ENCODE data around the gene ADCY2. TPM values are rescaled to one million over a fixed set of nuclear protein-coding genes. Genes with fewer than 3 reads are reported as not detected.

ADCY2 gene
- total and polyA plus RNA-seq, 2 of the 13 experiments (the other 11 are each of a cell fraction or from before 2014, with no cell fraction given), result not detected

DNA sequence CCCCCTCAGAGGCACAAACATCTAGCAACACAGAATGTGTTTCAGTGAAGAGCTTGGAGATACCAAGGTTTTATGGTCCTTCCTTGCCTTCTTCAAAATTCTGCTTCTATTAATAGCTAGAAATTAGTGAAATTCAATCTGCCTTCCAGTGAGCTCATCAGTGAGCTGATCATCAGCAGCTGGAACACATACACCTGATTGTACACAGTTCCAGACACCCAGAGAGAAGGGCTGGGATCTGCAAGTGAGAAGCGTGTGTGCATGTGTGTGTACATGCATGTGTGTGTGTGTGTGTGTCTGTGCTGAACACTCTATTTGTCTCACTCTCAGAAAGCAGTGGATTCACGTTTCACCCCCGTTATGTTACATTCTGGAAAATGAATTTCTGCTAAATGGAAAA lies 426.5 kb downstream of the ADCY2 start:
- no peak overlapping the region for H3K27ac ChIP-seq (ENCODE audit: extremely low read length, insufficient read depth, low read length)
- H3K9me3 ChIP-seq (ENCODE audit: low read length), result no peaks in the 10 kb centered on the region
- ATAC-seq, result no peak
- no peaks in the 10 kb centered on the region for H4K20me1 ChIP-seq (ENCODE audit: insufficient read depth, low read length)
- ChIA-PET POLR2A (no interaction called here), CTCF (ENCODE audit: low intra/inter-chr PET ratio, low total read pairs) (no interaction called here)
- no TSS peak for BruUV-seq (replicated peaks)
- no peak overlapping the region for H2AFZ ChIP-seq (ENCODE audit: low read length)
- intact Hi-C loops (cut with micrococcal nuclease; ENCODE audit: unreplicated experiment), result no loop called here
- no peaks in the 10 kb centered on the region for H3K4me1 ChIP-seq (ENCODE audit: insufficient read depth, low read length)
- no peaks in the 10 kb centered on the region for H3K36me3 ChIP-seq (replicated peaks in 1 of 2; ENCODE audit: control insufficient read depth in 1 of 2, insufficient read depth in 2 of 2, low read length in 2 of 2)
- H3K9ac ChIP-seq (ENCODE audit: insufficient read depth, low read depth, low read length), result no peak overlapping the region
- WGBS (ENCODE audit: low lambda C conversion rate), result 3% methylated on average over 3 of the region's 3 CpGs
- TF ChIP-seq PHF5A (CRISPR knock-in tag; IDR thresholded peaks at IDR 0.05; ENCODE audit: low read depth, unreplicated experiment) (no peak), TCF12 (IDR thresholded peaks at IDR 0.05) (no peak), TCF12 (CRISPR knock-in tag; IDR thresholded peaks at IDR 0.05) (no peak), MTA3 (CRISPR knock-in tag; IDR thresholded peaks at IDR 0.05) (no peak), ZBTB3 (CRISPR knock-in tag; IDR thresholded peaks at IDR 0.05; ENCODE audit: borderline replicate concordance, low read depth) (no peak), ZC3H13 (CRISPR knock-in tag; IDR thresholded peaks at IDR 0.05) (no peak), MED13 (CRISPR knock-in tag; IDR thresholded peaks at IDR 0.05) (no peak), REL (CRISPR knock-in tag; conservative IDR thresholded peaks at IDR 0.05) (no peak)
- TF ChIP-seq, protein P1, sequence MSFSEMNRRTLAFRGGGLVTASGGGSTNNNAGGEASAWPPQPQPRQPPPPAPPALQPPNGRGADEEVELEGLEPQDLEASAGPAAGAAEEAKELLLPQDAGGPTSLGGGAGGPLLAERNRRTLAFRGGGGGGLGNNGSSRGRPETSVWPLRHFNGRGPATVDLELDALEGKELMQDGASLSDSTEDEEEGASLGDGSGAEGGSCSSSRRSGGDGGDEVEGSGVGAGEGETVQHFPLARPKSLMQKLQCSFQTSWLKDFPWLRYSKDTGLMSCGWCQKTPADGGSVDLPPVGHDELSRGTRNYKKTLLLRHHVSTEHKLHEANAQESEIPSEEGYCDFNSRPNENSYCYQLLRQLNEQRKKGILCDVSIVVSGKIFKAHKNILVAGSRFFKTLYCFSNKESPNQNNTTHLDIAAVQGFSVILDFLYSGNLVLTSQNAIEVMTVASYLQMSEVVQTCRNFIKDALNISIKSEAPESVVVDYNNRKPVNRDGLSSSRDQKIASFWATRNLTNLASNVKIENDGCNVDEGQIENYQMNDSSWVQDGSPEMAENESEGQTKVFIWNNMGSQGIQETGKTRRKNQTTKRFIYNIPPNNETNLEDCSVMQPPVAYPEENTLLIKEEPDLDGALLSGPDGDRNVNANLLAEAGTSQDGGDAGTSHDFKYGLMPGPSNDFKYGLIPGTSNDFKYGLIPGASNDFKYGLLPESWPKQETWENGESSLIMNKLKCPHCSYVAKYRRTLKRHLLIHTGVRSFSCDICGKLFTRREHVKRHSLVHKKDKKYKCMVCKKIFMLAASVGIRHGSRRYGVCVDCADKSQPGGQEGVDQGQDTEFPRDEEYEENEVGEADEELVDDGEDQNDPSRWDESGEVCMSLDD (CRISPR knock-in tag; IDR thresholded peaks at IDR 0.05; ENCODE audit: borderline replicate concordance), result no peak
- DNase-seq (ENCODE audit: low spot score), result no peak
- in situ Hi-C loops (cut with HindIII; ENCODE audit: extremely low pct_ligation_motif_present, low pct_unique_long_range_greater_than_20kb), result no loop called here
- no peaks in the 10 kb centered on the region for H3K79me2 ChIP-seq (ENCODE audit: insufficient read depth, low read length)
- peaks cover 3 to 48% of the 10 kb centered on the region in 2 experiments; a peak in 4 of 5 replicates for H3K27me3 ChIP-seq (ENCODE audit: control insufficient read depth in 1 of 2, insufficient read depth in 2 of 2, low read length in 2 of 2)
- no peak for FAIRE-seq
- no peak overlapping the region for H3K4me3 ChIP-seq (replicated peaks in 1 of 3; ENCODE audit: insufficient read depth in 1 of 3, low read depth in 2 of 3, low read length in 3 of 3)
- no peak overlapping the region for H3K4me2 ChIP-seq (ENCODE audit: low read depth, low read length)
